Immature natural killer cell (primary cell): Measurements from ENCODE around the gene XPA. TPM values are rescaled to one million over a fixed set of nuclear protein-coding genes. Genes with fewer than 3 reads are reported as not detected.

Experiments used
- DNase-seq, 3 donors: peaks; one replicate each; pipeline ENCODE4 v3.0.0; 2022; ENCODE audit warnings: mixed read lengths in 1 of 3
- H3K27ac Mint-ChIP-seq, 6 donors: one replicate each; pipeline ENCODE4 v1.8.0; 2020; ENCODE audit warnings: mixed read lengths in 6 of 6, mild to moderate bottlenecking in 5 of 6, inconsistent platforms in 4 of 6, moderate library complexity in 3 of 6
- H3K27me3 Mint-ChIP-seq, 3 donors: one replicate each; pipeline ENCODE4 v1.8.0; 2020 to 2021; ENCODE audit warnings: low read depth in 3 of 3, mild to moderate bottlenecking in 3 of 3, mixed read lengths in 3 of 3, moderate library complexity in 3 of 3, inconsistent platforms in 1 of 3
- H3K36me3 Mint-ChIP-seq, 3 donors: one replicate each; pipeline ENCODE4 v1.8.0; 2020; ENCODE audit warnings: mixed read lengths in 3 of 3, inconsistent platforms in 2 of 3, mild to moderate bottlenecking in 2 of 3
- H3K4me1 Mint-ChIP-seq, 2 donors: one replicate each; pipeline ENCODE4 v1.8.0; 2020; ENCODE audit warnings: inconsistent platforms in 2 of 2, mild to moderate bottlenecking in 2 of 2, mixed read lengths in 2 of 2, moderate library complexity in 1 of 2
- H3K4me3 Mint-ChIP-seq, 5 donors: one replicate each; pipeline ENCODE4 v1.8.0; 2020; ENCODE audit warnings: mild to moderate bottlenecking in 5 of 5, mixed read lengths in 5 of 5, inconsistent platforms in 3 of 5, moderate library complexity in 3 of 5
- H3K9me3 Mint-ChIP-seq, 6 donors: one replicate each; pipeline ENCODE4 v1.8.0; 2020; ENCODE audit warnings: mild to moderate bottlenecking in 6 of 6, mixed read lengths in 6 of 6, inconsistent platforms in 4 of 6, moderate library complexity in 3 of 6
- polyA plus RNA-seq, 3 donors: library from polyadenylated mRNA; unstranded; fragments of 300-500 nt; fragmentation: Illumina TruSeq; gene quantifications; one replicate each; pipeline ENCODE4 v1.2.3, GENCODE V29; 2021

XPA gene
- polyA plus RNA-seq, 3 donors from 2014 or later, result 32.2 to 36.5 (median 32.5) TPM

DNA sequence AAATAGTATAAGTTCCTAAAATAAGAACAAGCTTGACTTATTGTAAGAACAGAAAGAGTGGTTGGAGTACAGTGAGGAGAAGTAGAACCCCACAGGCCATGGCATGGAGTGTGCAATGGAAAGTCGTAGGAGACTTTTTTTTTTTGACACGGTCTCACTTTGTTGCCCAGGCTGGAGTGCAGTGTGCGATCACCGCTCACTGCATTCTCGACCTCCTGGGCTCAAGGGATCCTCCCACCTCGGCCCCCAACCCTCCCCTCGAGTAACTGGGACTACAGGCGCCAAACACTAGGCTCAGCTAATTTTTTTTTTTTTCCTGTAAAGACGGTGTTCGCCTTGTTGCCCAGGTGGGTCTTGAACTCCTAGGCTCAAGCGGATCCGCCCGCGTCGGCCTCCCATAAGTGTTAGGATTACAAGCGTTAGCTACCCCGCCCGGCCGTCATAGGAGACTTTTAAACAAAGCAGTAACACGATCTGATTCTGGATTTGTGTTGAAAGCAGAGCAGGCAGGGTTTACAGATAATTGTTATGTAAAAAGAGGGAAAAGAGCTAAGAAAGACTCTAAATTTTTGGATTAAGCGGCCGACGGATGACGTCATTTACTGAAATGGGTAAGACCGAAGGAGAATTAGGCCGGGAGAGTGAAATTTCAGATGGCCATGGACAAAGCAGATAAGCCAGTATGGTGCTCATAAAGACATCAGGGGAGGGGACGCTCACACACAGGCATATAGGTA is 64.7 kb downstream of the XPA start:
- Mint-ChIP-seq H3K4me1 (peaks cover 38 to 61% of the 10 kb centered on the region in 2 donors), H3K27ac (peak overlapping the region; percentile 99 to 100 (median 100)), H3K9me3 (no peaks in the 10 kb centered on the region), H3K36me3 (no peaks in the 10 kb centered on the region), H3K4me3 (peak overlapping the region; percentile 95 to 100 (median 98)), H3K27me3 (peaks cover 3 to 16% (median 6%) of the 10 kb centered on the region in 3 donors)
- no peak for DNase-seq

DNA sequence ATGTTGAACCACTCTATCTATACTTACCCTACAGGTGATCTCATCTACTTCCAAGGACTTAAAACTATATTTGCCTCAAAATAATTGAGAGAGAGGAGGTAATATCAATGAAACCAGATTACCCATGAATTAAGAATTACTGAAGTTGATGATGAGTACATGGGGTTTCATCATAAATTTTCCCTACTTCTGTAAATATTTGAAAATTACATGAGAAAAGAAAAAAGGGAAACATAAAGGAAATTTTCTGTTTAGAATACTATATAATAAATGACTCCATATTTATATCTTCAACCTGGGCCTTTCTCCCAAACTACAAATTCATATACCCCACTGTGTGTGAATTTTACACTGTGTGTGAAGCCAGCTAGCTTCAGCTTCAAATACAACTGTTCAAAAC is 66.5 kb downstream of the XPA start:
- peaks cover 29 to 44% of the 10 kb centered on the region in 2 donors for H3K4me1 Mint-ChIP-seq
- DNase-seq, result no peak
- peaks cover 3 to 16% (median 6%) of the 10 kb centered on the region in 3 donors for H3K27me3 Mint-ChIP-seq
- H3K36me3 Mint-ChIP-seq, result peaks cover 0 to 5% (median 5%) of the 10 kb centered on the region in 3 donors
- H3K27ac Mint-ChIP-seq, result peak overlapping the region in 1 of 6 donors; percentile 17
- no peaks in the 10 kb centered on the region for H3K9me3 Mint-ChIP-seq
- H3K4me3 Mint-ChIP-seq, result no peak overlapping the region

DNA sequence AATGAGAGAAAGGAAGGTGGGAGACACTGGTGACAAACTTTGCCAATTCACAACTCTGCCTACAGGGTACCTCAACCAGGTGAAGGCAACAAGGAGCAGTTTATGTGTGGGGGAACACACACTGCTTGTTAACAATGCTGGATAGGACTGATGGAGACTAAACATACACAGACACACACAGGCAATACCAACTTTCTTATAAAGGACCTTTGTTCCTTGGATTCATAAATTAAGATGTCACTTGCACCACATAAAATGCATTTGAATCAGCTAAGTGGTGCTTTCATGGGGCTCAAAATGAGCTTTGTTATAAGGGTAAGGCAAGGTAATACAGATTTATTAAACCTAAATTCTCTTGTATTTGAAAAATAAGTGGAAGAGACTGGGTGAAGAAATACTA is 68.0 kb downstream of the XPA start:
- Mint-ChIP-seq H3K27ac (peak overlapping the region in 1 of 6 donors; percentile 16), H3K4me3 (no peak overlapping the region)
- DNase-seq, result no peak

DNA sequence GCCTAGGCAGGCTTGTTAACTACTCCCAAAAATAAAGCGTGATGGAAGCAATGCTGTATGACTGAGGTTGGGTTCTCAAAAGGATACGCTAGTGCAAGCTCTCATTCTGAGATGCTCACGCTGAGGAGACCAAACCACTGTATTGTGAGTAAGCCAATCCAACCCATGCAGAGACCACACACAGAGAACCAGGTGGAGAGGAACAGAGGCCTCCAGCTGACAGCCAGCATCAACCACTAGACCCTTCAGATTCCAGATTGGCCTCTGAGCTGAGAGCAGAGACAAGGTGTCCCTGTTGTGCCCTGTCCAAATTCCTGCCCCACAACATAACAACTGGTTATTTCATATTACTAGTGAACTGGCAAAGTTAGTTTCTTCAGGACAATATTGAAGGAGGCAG is 68.5 kb downstream of the XPA start:
- Mint-ChIP-seq H3K4me3 (no peak overlapping the region), H3K27ac (no peak overlapping the region), H3K4me1 (peaks cover 14 to 26% of the 10 kb centered on the region in 2 donors), H3K36me3 (peaks cover 0 to 15% (median 9%) of the 10 kb centered on the region in 3 donors), H3K9me3 (no peaks in the 10 kb centered on the region), H3K27me3 (peaks cover 3 to 15% (median 6%) of the 10 kb centered on the region in 3 donors)
- no peak for DNase-seq

More for the DNA sequence above, 68.0 kb downstream of the XPA start:
- peaks cover 0 to 11% (median 9%) of the 10 kb centered on the region in 3 donors for H3K36me3 Mint-ChIP-seq
- H3K27me3 Mint-ChIP-seq, result peaks cover 3 to 16% (median 6%) of the 10 kb centered on the region in 3 donors
- H3K4me1 Mint-ChIP-seq, result peaks cover 16 to 29% of the 10 kb centered on the region in 2 donors
- no peaks in the 10 kb centered on the region for H3K9me3 Mint-ChIP-seq

DNA sequence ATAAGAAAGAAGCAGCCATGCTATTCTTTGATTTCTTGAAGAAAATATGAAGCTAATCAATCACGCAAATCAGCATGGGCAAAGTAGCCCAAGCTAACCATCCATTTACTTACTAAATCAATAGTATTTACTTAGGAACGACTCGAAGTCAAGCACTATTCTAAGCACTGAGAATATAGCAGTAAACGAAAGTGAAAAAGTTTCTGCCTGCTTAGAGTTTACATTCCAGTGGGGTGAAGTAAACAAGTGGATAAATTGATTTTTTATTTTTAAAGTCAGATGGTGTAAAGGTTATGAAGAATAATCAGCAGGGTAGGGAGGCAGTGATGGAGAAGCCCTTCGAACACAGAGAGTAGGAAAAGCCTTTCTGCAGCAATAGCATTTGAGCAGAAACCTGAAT is 69.5 kb downstream of the XPA start:
- Mint-ChIP-seq H3K4me3 (no peak overlapping the region), H3K4me1 (peaks cover 11 to 18% of the 10 kb centered on the region in 2 donors), H3K27ac (peak overlapping the region in 2 of 6 donors; percentile 46 to 54), H3K27me3 (peaks cover 0 to 5% (median 2%) of the 10 kb centered on the region in 3 donors), H3K36me3 (peaks cover 0 to 21% (median 13%) of the 10 kb centered on the region in 3 donors), H3K9me3 (no peaks in the 10 kb centered on the region)
- DNase-seq, result no peak

DNA sequence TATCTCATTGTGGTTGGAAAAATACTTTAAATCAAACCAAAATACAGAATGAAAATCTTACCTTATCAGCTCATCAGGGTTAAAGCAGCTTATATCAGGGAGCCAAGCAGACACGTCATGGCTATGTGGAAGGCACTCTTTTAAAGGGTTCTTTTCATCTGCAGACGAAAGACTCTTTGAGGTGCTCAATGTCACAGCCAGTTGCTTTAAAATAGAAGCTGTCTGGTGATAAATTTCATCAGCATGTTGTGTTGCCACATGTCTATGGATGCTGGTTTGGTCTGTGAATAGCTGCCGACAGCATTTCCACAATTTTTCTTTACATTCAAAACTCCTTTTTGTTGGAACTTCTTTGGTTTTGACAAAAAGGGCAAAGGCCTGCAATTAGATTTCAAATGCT is 71.5 kb downstream of the XPA start:
- H3K36me3 Mint-ChIP-seq, result peaks cover 0 to 30% (median 13%) of the 10 kb centered on the region in 3 donors
- H3K4me3 Mint-ChIP-seq, result no peak overlapping the region
- no peaks in the 10 kb centered on the region for H3K9me3 Mint-ChIP-seq

More for the DNA sequence above, 71.5 kb downstream of the XPA start:
- DNase-seq, result no peak
- Mint-ChIP-seq H3K27ac (no peak overlapping the region), H3K27me3 (no peaks in the 10 kb centered on the region), H3K4me1 (peaks cover 0 to 6% of the 10 kb centered on the region in 2 donors)

Other genes with a start within 250 kb of the XPA start
- gene TMOD1, start 195.7 kb downstream of the XPA start, polyA plus RNA-seq, result 1 to 10 TPM; 1.7 to 4.8 (median 3.7) TPM
- 10 to 100 TPM in 2 of 3 donors, 1 to 10 TPM in 1; 9.8 to 10.5 (median 10.0) TPM for gene TSTD2, start 64.0 kb downstream of the XPA start, polyA plus RNA-seq
- 10 to 100 TPM; 11.0 to 15.8 (median 12.8) TPM for gene NCBP1, start 63.5 kb downstream of the XPA start, polyA plus RNA-seq
- not detected for gene FOXE1, start 155.9 kb upstream of the XPA start, polyA plus RNA-seq
- gene TRMO, start 225.2 kb upstream of the XPA start, polyA plus RNA-seq, result 10 to 100 TPM in 1 of 3 donors, 1 to 10 TPM in 2; 5.9 to 11.4 (median 7.9) TPM
- gene HEMGN, start 240.8 kb upstream of the XPA start, polyA plus RNA-seq, result 1 to 10 TPM in 1 of 3 donors, under 1 TPM in 2; 0.77 to 1.8 (median 0.97) TPM